HuH-7.5 (cell line): ENCODE results near the gene DGKZ.
A peak's percentile ranks its signal among the peaks of the same experiment; 100 is the strongest.

Source experiments
- DNase-seq: peaks from one replicate; pipeline ENCODE4 v3.0.0; 2011; ENCODE audit warnings: low spot score

The DGKZ gene

DNA sequence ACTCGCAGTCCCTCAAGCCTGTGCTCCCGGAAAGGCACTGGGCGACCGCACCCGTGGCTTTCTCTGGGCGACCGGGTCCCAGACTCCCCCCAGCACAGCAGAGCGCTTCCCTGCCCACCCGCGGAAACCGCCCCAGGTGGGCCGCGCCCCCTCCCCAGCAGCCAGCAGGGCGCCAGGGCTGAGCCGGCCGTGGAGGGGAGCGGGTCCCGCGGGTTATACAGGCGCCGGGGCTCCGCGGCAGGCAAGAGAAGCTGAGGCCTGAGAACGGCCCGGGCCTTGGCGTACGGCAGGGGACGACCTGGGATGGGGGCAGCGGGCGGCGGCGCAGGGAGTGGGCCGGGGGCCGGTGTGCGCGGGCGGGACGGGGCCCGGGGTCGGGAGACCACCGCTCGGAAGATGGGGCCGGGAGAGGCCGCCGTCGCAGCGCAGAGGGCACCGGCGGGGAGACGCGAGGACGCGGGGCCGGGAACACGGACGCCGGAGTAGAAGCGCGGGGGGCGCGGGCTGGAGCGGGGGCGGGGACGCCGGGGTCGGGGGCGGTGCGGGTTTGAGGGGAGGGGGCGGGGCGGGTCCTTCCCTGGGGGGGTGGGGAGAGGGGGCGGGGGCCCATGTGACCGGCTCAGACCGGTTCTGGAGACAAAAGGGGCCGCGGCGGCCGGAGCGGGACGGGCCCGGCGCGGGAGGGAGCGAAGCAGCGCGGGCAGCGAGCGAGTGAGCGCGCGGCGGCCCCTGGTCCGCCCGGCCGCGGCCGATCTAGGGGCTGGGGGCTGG, 34.0 kb downstream of the DGKZ start, which contains the start of gene MDK:
Gene MDK, plus strand, starts transcription at position 622 of the 771 bp plus-strand sequence. CDS start 389 bp downstream, outside the sequence.
- DNase-seq = peak; percentile 57

DNA sequence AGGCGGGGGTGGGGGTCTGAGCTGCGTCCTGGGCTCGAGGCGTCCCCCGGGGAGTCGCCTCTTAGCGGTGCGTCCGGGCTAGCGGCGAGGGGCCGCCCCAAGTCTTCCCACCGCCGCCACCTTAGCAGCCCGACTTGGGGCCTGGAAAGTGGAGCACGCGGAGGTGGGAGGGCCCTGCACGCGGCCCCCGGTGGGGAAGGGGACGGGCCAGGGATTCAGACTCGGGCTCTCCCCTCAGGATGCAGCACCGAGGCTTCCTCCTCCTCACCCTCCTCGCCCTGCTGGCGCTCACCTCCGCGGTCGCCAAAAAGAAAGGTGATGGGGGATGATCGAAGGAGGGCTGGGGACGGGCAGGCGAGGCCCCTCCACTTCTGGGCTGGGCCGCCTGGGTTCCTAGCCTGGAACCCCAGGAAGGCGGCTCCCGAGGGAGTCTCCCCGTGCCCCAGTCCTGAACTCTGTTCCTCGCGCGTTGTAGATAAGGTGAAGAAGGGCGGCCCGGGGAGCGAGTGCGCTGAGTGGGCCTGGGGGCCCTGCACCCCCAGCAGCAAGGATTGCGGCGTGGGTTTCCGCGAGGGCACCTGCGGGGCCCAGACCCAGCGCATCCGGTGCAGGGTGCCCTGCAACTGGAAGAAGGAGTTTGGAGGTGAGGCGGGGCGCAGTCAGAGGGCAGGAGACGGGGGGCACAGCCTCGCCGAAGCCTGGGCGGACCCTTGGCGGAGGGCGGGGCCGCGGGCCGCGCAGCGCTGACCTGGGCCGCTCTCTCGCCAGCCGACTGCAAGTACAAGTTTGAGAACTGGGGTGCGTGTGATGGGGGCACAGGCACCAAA, 34.8 kb downstream of the DGKZ start:
- peak; percentile 70 for DNase-seq

- peak; percentile 94 for DNase-seq
Observed at GRCh38 chr11:46382646-46383403, 35.6 kb downstream of the DGKZ start.

DNA sequence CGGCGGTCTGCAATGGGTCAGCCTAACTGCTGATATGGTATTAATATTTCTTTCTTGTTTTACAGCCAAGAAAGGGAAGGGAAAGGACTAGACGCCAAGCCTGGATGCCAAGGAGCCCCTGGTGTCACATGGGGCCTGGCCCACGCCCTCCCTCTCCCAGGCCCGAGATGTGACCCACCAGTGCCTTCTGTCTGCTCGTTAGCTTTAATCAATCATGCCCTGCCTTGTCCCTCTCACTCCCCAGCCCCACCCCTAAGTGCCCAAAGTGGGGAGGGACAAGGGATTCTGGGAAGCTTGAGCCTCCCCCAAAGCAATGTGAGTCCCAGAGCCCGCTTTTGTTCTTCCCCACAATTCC, 36.1 kb downstream of the DGKZ start:
- DNase-seq = no peak

DNA sequence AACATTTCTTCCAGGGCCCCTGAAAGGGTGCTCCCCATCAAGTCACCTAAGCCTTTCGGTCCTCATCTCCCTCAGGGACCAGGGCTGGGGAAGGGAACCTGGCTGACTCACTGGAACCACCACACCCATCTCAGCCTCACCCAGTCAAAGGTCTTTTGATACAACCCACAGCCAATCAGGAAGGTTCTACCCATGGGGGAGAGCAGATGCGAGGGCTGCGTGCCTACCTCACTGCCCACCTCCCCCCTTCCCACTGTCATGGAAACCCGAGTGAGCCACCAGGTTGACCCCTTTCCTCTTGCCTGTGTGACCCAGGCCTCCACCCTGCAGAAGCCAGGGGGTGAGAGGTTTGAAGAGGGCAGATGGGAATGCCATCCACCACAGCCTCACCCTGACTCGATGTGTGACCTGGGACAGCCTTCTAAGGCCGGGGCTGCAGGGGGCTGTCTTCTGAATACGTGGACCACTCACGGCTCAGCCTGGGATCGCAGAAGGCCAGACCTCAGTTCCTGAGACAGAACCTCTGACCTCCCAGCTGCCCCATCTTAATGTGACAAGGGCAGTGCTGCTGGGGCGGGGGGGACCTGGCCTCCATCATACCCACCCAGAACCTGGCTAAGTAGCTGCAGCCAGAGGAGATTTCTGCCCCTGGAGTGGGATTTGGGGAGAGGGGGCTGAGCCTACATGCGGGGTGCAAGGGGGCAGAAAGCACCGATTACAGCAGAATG, 36.9 kb downstream of the DGKZ start:
- DNase-seq = no peak

DNA sequence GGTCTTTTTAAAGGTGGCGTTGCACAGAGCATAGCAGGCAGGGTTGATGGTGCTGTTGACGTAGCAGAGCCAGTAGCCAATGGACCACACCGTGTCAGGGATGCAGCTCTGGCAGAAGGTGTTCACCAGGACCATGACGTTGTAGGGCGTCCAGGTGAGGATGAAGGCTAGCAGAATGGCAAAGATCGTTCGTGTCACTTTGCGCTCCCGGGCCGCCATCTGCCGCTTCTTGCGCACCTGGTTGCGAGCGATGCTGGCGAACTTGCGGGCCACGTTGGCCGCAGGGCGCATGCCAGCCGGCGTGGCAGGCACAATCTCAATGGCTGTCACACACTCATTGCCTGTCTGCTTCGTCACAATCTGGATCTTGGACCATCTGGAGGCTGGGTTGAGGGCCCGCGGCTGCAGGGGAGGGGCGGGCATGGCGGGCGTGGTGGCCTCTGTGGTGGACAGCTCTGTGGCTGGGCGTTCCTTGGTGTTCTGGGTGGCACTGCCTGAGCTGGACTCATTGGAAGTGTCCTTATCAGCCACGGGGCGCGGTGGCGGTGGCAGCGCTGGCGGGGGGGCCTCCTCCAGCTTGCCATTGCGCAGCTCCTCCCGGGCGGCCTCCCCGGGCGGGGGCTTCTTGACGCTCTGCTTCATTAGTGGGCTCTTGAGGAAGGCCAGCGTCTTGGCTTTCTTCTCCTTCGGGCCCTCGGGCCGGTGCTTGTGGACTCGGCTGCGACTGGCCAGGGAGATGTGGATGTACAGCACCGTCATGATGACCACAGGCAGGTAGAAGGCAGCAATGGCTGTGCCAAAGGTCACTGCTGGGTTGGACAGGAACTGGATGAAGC, 38.1 kb downstream of the DGKZ start:
- DNase-seq = no peak

- DNase-seq = no peak
Observed at GRCh38 chr11:46386005-46386578, 38.8 kb downstream of the DGKZ start.

DNA sequence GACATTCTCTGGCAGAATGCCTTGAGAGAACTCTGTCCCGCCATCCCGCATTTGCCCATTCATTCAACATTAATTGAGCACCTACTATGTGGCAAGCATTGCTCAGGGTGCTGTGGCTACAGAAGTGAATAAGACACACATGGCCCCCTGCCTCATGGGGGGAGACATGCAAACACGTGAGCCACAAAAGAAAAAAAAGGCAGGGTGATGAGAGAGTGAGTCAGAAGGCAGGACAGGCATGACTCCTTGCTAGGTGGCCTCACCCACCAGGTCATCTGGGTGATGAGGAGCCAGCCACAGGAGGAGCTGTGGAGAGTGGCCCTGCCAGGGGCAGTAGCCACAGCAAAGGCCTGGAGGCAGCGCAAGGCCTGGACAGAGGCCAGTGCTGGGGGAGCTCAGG, 39.4 kb downstream of the DGKZ start:
- DNase-seq = no peak

DNA sequence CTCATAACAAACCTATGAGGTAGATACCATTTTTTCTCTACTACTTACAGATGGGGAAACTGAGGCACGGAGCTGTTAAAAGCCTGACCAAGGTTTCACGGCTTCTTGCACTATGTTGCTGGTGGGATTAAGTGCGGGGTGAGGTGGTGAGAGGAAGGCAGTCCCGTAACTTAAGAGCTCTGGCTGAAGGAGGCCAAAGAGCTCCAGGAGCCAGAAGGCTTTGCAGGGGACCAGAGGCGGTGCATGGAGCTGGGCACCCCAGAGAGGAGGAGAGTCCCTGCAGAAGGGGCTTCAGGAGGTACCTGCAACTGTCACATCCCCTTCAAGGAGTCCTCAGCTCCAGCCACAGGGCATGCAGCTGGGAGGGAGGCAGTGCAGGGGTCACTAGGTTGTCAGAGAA, 40.2 kb downstream of the DGKZ start:
- DNase-seq = no peak

- DNase-seq = no peak
Observed at GRCh38 chr11:46387919-46388618, 40.8 kb downstream of the DGKZ start.

DNA sequence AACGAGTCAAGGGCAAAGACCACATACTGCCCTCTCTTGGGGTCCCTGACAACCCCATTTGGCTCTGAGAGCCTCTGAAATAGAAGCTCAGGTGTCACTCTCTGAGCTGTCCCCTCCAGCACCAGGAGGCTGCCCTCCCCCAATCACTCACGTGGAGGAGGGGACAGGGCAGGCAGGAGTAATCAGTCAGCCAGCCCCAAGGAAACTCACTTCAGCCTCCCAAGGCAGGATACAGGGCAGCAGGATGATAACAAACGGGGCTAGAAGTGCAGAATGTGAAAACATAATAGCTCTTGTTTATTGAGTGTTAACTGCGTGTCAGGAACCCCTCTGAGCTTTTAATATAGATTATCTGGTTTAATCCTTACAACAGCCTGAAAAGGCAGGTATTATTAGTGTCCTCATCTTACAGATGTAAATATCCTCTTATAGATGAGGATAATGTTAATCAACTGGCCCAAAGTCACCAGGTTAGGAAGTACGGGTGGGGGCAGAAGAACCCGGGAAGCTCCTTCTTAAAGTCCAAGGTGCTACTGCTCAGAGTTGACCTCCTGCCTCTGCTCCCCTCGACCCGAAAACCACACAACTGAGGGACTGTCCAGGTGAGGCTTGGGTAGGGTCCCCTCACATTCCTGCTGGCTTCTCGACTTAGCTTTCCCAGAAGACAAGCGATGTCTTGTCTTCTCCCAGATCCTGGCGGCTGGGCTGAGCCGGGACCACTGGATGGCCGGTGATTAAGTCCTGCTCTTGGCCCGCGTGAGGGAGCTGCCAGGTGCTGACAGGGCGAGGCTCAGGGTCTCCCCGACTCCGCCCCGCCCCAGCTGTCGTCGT, 41.6 kb downstream of the DGKZ start:
- DNase-seq = no peak

- DNase-seq = peak; percentile 97
Observed at GRCh38 chr11:46389450-46390330, 42.4 kb downstream of the DGKZ start.

GRCh38 chr11:46390331-46391171, 43.3 kb downstream of the DGKZ start:
- DNase-seq = no peak

- DNase-seq = no peak
Observed at GRCh38 chr11:46391186-46391577, 43.9 kb downstream of the DGKZ start.

- peak; percentile 91 for DNase-seq
Observed at GRCh38 chr11:46391578-46392420, 44.5 kb downstream of the DGKZ start, which contains the start of gene CHRM4. CHRM4 (minus strand) TSS chr11:46391776; CDS start chr11:46386557, 5,219 bp downstream.
